ENCODE measurements around the gene CNTN2.

Gene CNTN2

GRCh38 chr1:205025239-205025638, 17.8 kb upstream of the CNTN2 start:
- no peak for DNase-seq

GRCh38 chr1:205026181-205026580, 16.8 kb upstream of the CNTN2 start:
- no peak for DNase-seq

GRCh38 chr1:205028390-205028789, 14.6 kb upstream of the CNTN2 start:
- no peak for DNase-seq

- no peak for DNase-seq
These were observed 14.1 kb upstream of the CNTN2 start for GRCh38 chr1:205028924-205029323.

GRCh38 chr1:205030241-205030640, 12.8 kb upstream of the CNTN2 start:
- DNase-seq: no peak

GRCh38 chr1:205030896-205031295, 12.1 kb upstream of the CNTN2 start:
- DNase-seq: no peak

GRCh38 chr1:205032508-205032907, 10.5 kb upstream of the CNTN2 start:
- DNase-seq: no peak

- DNase-seq: no peak
These were observed 5.5 kb upstream of the CNTN2 start for GRCh38 chr1:205037539-205037938.

GRCh38 chr1:205038132-205038786, 4.8 kb upstream of the CNTN2 start:
- DNase-seq: no peak

GRCh38 chr1:205041001-205041715, 1.9 kb upstream of the CNTN2 start:
- DNase-seq: no peak

GRCh38 chr1:205041998-205042910, 758 bp upstream of the CNTN2 start:
- no peak for DNase-seq

- DNase-seq: no peak
These were observed 854 bp downstream of the CNTN2 start for GRCh38 chr1:205043866-205044265.

GRCh38 chr1:205044741-205045140, 1.7 kb downstream of the CNTN2 start:
- no peak for DNase-seq

GRCh38 chr1:205045146-205045545, 2.1 kb downstream of the CNTN2 start:
- no peak for DNase-seq

GRCh38 chr1:205046870-205047269, 3.9 kb downstream of the CNTN2 start:
- no peak for DNase-seq

GRCh38 chr1:205047764-205048231, 4.8 kb downstream of the CNTN2 start:
- no peak for DNase-seq

GRCh38 chr1:205048382-205048781, 5.4 kb downstream of the CNTN2 start:
- DNase-seq: no peak

GRCh38 chr1:205049479-205049878, 6.5 kb downstream of the CNTN2 start:
- DNase-seq: no peak

GRCh38 chr1:205052690-205053089, 9.7 kb downstream of the CNTN2 start:
- no peak for DNase-seq

GRCh38 chr1:205053296-205053695, 10.3 kb downstream of the CNTN2 start:
- no peak for DNase-seq

GRCh38 chr1:205054013-205054412, 11.0 kb downstream of the CNTN2 start:
- DNase-seq: no peak

- DNase-seq: no peak
These were observed 13.2 kb downstream of the CNTN2 start for GRCh38 chr1:205056188-205056611.

- DNase-seq: no peak
These were observed 14.1 kb downstream of the CNTN2 start for GRCh38 chr1:205056956-205057568.

Data from stimulated activated CD4-positive, alpha-beta T cell treated with anti-CD3 and anti-CD28 coated beads, Interleukin-4, amount 100 ng/mL, for 1 hour (primary cell).